HepG2 (cell line): ENCODE measurements around the gene TPRN. TPM values are rescaled to one million over a fixed set of nuclear protein-coding genes. Genes with fewer than 3 reads are reported as not detected.

Source experiments
- ATAC-seq: fragments of 200-7000 bp; cut with Tn5 transposase; 3 replicates; pipeline ENCODE4 v1.9.1; 2020; ENCODE audit warnings: mild to moderate bottlenecking, moderate library complexity
- BruUV-seq: library from RNA; stranded (reverse); fragments of 400-500 nt; replicated peaks from 2 replicates; lab custom pipeline; 2021; lab: Mats Ljungman, UMichigan
- CTCF ChIA-PET: fragments of 300-600 bp; formaldehyde crosslinking; extraction: SDS; loops from one replicate; lab custom pipeline; 2021; ENCODE audit warnings: low total read pairs, inconsistent platforms, low intra/inter-chr PET ratio; lab: Yijun Ruan, JAX
- POLR2A ChIA-PET: fragments of 350-600 bp; sonication (Branson Sonifier 250); formaldehyde crosslinking; loops from one replicate; lab custom pipeline; 2020; ENCODE audit warnings: antibody characterized with exemption, inconsistent platforms; lab: Yijun Ruan, JAX
- DNase-seq: peaks from one replicate; pipeline ENCODE4 v3.0.0-alpha.2; 2015; ENCODE audit warnings: low spot score
- FAIRE-seq: peaks from 3 replicates; lab custom pipeline; 2011; peaks lifted over from hg19 to GRCh38; lab: Jason Lieb, UNC
- H2AFZ ChIP-seq: one replicate; pipeline ENCODE4 v1.6.1; 2011; ENCODE audit warnings: low read length, inconsistent platforms
- H3K27ac ChIP-seq: fragments of 300-600 bp; 3 replicates; pipeline ENCODE4 v1.8.0; 2011; ENCODE audit warnings: mixed run types, mild to moderate bottlenecking, mixed read lengths, low read length, inconsistent platforms; ENCODE audit not compliant: insufficient read depth; ENCODE audit errors: extremely low read length
- H3K27me3 ChIP-seq, 2 experiments: fragments of 200-600 bp in 1 of 2; 2 replicates in 1 of 2; 3 replicates in 1 of 2; pipeline versions ENCODE4 v1.6.0 to v1.8.0; 2011; ENCODE audit warnings: low read length in 2 of 2, mild to moderate bottlenecking in 2 of 2, moderate library complexity in 2 of 2, inconsistent platforms in 1 of 2; ENCODE audit not compliant: insufficient read depth in 2 of 2, control insufficient read depth in 1 of 2
- H3K36me3 ChIP-seq, 2 experiments: fragments of 200-600 bp in 1 of 2; replicated peaks in 1 of 2; 2 replicates in 1 of 2; 3 replicates in 1 of 2; pipeline versions ENCODE4 v1.5.1 to v1.8.0; 2011; ENCODE audit warnings: low read length in 2 of 2, inconsistent platforms in 1 of 2; ENCODE audit not compliant: insufficient read depth in 2 of 2, control insufficient read depth in 1 of 2
- H3K4me1 ChIP-seq: 2 replicates; pipeline ENCODE4 v1.5.1; 2012; ENCODE audit warnings: low read length, inconsistent platforms; ENCODE audit not compliant: insufficient read depth
- H3K4me2 ChIP-seq: 2 replicates; pipeline ENCODE4 v1.6.0; 2011; ENCODE audit warnings: low read depth, low read length, inconsistent platforms
- H3K4me3 ChIP-seq, 3 experiments: fragments of 200-600 bp in 1 of 3; sonication (generic), shearing (Covaris generic) in 1 of 3; replicated peaks in 1 of 3; 2 replicates each; pipeline ENCODE4 v1.5.1; 2011 to 2016; ENCODE audit warnings: low read length in 3 of 3, inconsistent platforms in 2 of 3, low read depth in 2 of 3, mild to moderate bottlenecking in 2 of 3, control low read depth in 1 of 3, mixed read lengths in 1 of 3; ENCODE audit not compliant: insufficient read depth in 1 of 3
- H3K79me2 ChIP-seq: one replicate; pipeline ENCODE4 v1.6.1; 2011; ENCODE audit warnings: low read length, inconsistent platforms; ENCODE audit not compliant: insufficient read depth
- H3K9ac ChIP-seq: 2 replicates; pipeline ENCODE4 v1.6.0; 2011; ENCODE audit warnings: mild to moderate bottlenecking, low read depth, low read length, inconsistent platforms; ENCODE audit not compliant: insufficient read depth
- H3K9me3 ChIP-seq: 2 replicates; pipeline ENCODE4 v1.5.1; 2012; ENCODE audit warnings: mild to moderate bottlenecking, low read length
- H4K20me1 ChIP-seq: 2 replicates; pipeline ENCODE4 v1.6.0; 2011; ENCODE audit warnings: inconsistent platforms, mild to moderate bottlenecking, low read length, moderate library complexity; ENCODE audit not compliant: insufficient read depth
- BRD4 ChIP-seq: sonication (generic); formaldehyde crosslinking; IDR thresholded peaks from 2 replicates; pipeline ENCODE4 v1.4.0; 2020; ENCODE audit warnings: missing genetic modification reagents
- ETV5 ChIP-seq: IDR thresholded peaks from 2 replicates; pipeline ENCODE4 v1.6.1; 2018; ENCODE audit warnings: missing biosample characterization, missing genetic modification reagents, inconsistent platforms, borderline replicate concordance
- FOXP1 ChIP-seq, 2 experiments: fragments of 450-650 bp in 1 of 2; IDR thresholded peaks; 2 replicates each; pipeline ENCODE4 v1.6.1; 2017 to 2018; ENCODE audit warnings: antibody characterized with exemption in 1 of 2
- POLR2AphosphoS5 ChIP-seq: IDR thresholded peaks from 2 replicates; pipeline ENCODE4 v1.6.1; 2012; ENCODE audit warnings: low read depth, low read length
- POLR2G ChIP-seq: fragments of 200-400 bp; formaldehyde crosslinking; IDR thresholded peaks from 2 replicates; pipeline ENCODE4 v1.6.1; 2018; ENCODE audit warnings: mild to moderate bottlenecking, low read depth, low read length, moderate library complexity
- TMF1 ChIP-seq: sonication (generic); formaldehyde crosslinking; IDR thresholded peaks from 2 replicates; pipeline ENCODE4 v1.8.1; 2022; ENCODE audit warnings: low read depth, missing genetic modification reagents
- ZFAT ChIP-seq: sonication (generic); formaldehyde crosslinking; conservative IDR thresholded peaks from 2 replicates; pipeline ENCODE4 v1.8.1; 2023; ENCODE audit warnings: missing genetic modification reagents, inconsistent platforms
- WGBS: methylation state at CpG from one replicate; pipeline ENCODE4 v1.1.6; 2017; ENCODE audit warnings: low lambda C conversion rate; 5-methylcytosine and 5-hydroxymethylcytosine counted together
- in situ Hi-C: cut with HindIII; loops from 2 replicates; pipeline ENCODE4 v1.10.0; 2017; ENCODE audit warnings: low pct_unique_long_range_greater_than_20kb; ENCODE audit not compliant: extremely low pct_ligation_motif_present
- intact Hi-C: fragments of 100-400 bp; cut with micrococcal nuclease; formaldehyde crosslinking; loops from one replicate; pipeline ENCODE4 v1.10.0; 2022; ENCODE audit not compliant: unreplicated experiment
- polyA plus RNA-seq, 8 experiments: library from polyadenylated mRNA; depleted of rRNA in 3 of 8; stranded (reverse) in 7 of 8; unstranded in 1 of 8; fragments of >200 nt; fragmentation: Illumina TruSeq in 4 of 8; extraction: Trizol in 4 of 8; gene quantifications; 2 replicates each; pipeline versions ENCODE4 v1.2.1 to v1.2.3, GENCODE V29; 2011 to 2016; ENCODE audit warnings: low read depth in 4 of 8, missing spikeins in 1 of 8, mixed read lengths in 1 of 8; ENCODE audit not compliant: insufficient read depth in 1 of 8
- total RNA-seq, 5 experiments: library from RNA; depleted of rRNA; stranded (reverse); fragments of >200 nt; fragmentation: Illumina TruSeq; extraction: Trizol; gene quantifications; 2 replicates each; pipeline ENCODE4 v1.2.3, GENCODE V29; 2016; ENCODE audit warnings: low read depth in 1 of 5
- TF ChIP-seq, protein P1 (sequence below): sonication (generic); formaldehyde crosslinking; IDR thresholded peaks from 2 replicates; pipeline ENCODE4 v1.4.0; 2020; ENCODE audit warnings: missing genetic modification reagents
- TF ChIP-seq, protein P2 (sequence below): sonication (generic); formaldehyde crosslinking; IDR thresholded peaks from 2 replicates; pipeline ENCODE4 v1.5.0; 2020; ENCODE audit warnings: mild to moderate bottlenecking, missing genetic modification reagents, moderate library complexity
- TF ChIP-seq, protein P3 (sequence below): sonication (generic); formaldehyde crosslinking; IDR thresholded peaks from 2 replicates; pipeline ENCODE4 v1.5.1; 2020; ENCODE audit warnings: mild to moderate bottlenecking, missing genetic modification reagents, moderate library complexity
- TF ChIP-seq, protein P4 (sequence below): sonication (generic); formaldehyde crosslinking; IDR thresholded peaks from 2 replicates; pipeline ENCODE4 v1.8.0; 2022; ENCODE audit warnings: low read depth, missing genetic modification reagents

TPRN gene
- total and polyA plus RNA-seq, 2 of the 13 experiments (the other 11 are each of a cell fraction or from before 2014, with no cell fraction given): 10.1 to 19.2 TPM

DNA sequence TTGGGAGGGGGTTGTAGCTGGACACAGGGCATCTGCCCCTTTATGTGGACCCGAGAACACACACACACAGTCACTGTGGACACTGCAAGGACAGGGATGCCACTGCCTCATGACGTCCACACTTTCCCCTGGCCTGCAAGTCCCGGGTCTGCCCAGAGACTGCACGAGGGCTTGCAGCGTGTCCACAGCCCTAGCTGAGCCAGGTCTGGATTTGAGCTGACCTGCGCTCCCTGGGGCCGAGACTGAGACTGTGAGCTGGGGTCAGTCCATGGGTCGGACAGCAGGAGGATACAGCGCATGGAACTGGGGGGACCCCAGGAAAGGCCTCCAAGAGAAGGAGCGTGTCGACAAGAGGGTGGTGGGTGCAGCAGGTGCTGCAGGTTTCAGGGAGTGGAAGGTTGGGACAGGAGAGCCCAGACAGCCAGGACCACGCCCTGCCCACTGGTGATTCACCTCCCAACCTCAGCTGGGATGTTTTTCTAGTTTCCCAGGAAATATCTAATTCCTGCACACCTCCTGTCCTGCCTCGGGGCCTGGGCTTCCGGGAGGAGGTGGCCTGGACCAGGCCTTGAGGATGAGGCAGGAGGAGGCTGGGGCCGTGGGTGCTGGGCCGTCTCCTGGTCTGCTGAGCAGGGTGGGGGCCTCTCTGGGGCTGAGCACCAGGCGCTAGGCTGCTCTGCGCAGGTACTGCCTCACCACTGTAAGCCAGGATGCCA lies 26.0 kb upstream of the TPRN start:
- FAIRE-seq: no peak
- no TSS peak for BruUV-seq
- H4K20me1 ChIP-seq: no peaks in the 10 kb centered on the region
- POLR2A ChIA-PET: interaction anchor here (0.8 to 13.4 kb wide), 11 partner anchors 8 to 108 kb away, joined by 3 to 225 read pairs (median 3); partner anchors contain the start of genes ANAPC2, NDOR1, SSNA1 and TMEM203
- DNase-seq: no peak
- H3K27ac ChIP-seq: no peak overlapping the region
- intact Hi-C loops: loop anchor here (2.0 kb wide), 2 partner anchors 38 to 106 kb away; partner anchors contain the start of genes ANAPC2 and SSNA1
- 18% methylated on average over 9 of the region's 18 CpGs for WGBS
- peak overlapping the region in 1 of 3 experiments; percentile 53; a peak in 2 of 6 replicates for H3K4me3 ChIP-seq
- H3K9ac ChIP-seq: peak overlapping the region; percentile 31; the same call in 1 of the 2 replicates
- no peak overlapping the region for H2AFZ ChIP-seq
- peak; percentile 0; the same call in 1 of the 3 replicates for ATAC-seq
- no peaks in the 10 kb centered on the region for H3K36me3 ChIP-seq
- H3K27me3 ChIP-seq: no peaks in the 10 kb centered on the region; a peak in 1 of 5 replicates
- H3K4me1 ChIP-seq: peaks cover 81% of the 10 kb centered on the region
- H3K9me3 ChIP-seq: no peaks in the 10 kb centered on the region
- in situ Hi-C loops: loop anchor here (5.0 kb wide), 2 partner anchors 39 to 114 kb away; partner anchors contain the start of genes ANAPC2, DPP7 and SSNA1
- CTCF ChIA-PET: interaction anchor here (1.5 kb wide), 2 partner anchors 37 to 50 kb away, joined by 8 to 16 read pairs; partner anchors contain the start of genes ANAPC2 and SSNA1
- no peaks in the 10 kb centered on the region for H3K79me2 ChIP-seq
- peak overlapping the region; percentile 66 for H3K4me2 ChIP-seq
- TF ChIP-seq, protein P1, sequence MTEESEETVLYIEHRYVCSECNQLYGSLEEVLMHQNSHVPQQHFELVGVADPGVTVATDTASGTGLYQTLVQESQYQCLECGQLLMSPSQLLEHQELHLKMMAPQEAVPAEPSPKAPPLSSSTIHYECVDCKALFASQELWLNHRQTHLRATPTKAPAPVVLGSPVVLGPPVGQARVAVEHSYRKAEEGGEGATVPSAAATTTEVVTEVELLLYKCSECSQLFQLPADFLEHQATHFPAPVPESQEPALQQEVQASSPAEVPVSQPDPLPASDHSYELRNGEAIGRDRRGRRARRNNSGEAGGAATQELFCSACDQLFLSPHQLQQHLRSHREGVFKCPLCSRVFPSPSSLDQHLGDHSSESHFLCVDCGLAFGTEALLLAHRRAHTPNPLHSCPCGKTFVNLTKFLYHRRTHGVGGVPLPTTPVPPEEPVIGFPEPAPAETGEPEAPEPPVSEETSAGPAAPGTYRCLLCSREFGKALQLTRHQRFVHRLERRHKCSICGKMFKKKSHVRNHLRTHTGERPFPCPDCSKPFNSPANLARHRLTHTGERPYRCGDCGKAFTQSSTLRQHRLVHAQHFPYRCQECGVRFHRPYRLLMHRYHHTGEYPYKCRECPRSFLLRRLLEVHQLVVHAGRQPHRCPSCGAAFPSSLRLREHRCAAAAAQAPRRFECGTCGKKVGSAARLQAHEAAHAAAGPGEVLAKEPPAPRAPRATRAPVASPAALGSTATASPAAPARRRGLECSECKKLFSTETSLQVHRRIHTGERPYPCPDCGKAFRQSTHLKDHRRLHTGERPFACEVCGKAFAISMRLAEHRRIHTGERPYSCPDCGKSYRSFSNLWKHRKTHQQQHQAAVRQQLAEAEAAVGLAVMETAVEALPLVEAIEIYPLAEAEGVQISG (CRISPR knock-in tag): 0 out of 2 replicates have a peak, but pooled peaks have one; percentile 4
- TF ChIP-seq ZFAT (CRISPR knock-in tag) (no peak), TMF1 (CRISPR knock-in tag) (0 out of 2 replicates have a peak, but pooled peaks have one; percentile 12), POLR2G (0 out of 2 replicates have a peak, but pooled peaks have one; percentile 26), FOXP1 (IDR thresholded peaks at IDR 0.05) (no peak), FOXP1 (CRISPR knock-in tag; IDR thresholded peaks at IDR 0.05) (no peak), POLR2AphosphoS5 (0 out of 2 replicates have a peak, but pooled peaks have one; percentile 16), BRD4 (0 out of 2 replicates have a peak, but pooled peaks have one; percentile 43), ETV5 (CRISPR knock-in tag) (0 out of 2 replicates have a peak, but pooled peaks have one; percentile 5)
- TF ChIP-seq, protein P2, sequence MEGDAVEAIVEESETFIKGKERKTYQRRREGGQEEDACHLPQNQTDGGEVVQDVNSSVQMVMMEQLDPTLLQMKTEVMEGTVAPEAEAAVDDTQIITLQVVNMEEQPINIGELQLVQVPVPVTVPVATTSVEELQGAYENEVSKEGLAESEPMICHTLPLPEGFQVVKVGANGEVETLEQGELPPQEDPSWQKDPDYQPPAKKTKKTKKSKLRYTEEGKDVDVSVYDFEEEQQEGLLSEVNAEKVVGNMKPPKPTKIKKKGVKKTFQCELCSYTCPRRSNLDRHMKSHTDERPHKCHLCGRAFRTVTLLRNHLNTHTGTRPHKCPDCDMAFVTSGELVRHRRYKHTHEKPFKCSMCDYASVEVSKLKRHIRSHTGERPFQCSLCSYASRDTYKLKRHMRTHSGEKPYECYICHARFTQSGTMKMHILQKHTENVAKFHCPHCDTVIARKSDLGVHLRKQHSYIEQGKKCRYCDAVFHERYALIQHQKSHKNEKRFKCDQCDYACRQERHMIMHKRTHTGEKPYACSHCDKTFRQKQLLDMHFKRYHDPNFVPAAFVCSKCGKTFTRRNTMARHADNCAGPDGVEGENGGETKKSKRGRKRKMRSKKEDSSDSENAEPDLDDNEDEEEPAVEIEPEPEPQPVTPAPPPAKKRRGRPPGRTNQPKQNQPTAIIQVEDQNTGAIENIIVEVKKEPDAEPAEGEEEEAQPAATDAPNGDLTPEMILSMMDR (CRISPR knock-in tag): 0 out of 2 replicates have a peak, but pooled peaks have one; percentile 13
- TF ChIP-seq, protein P3, sequence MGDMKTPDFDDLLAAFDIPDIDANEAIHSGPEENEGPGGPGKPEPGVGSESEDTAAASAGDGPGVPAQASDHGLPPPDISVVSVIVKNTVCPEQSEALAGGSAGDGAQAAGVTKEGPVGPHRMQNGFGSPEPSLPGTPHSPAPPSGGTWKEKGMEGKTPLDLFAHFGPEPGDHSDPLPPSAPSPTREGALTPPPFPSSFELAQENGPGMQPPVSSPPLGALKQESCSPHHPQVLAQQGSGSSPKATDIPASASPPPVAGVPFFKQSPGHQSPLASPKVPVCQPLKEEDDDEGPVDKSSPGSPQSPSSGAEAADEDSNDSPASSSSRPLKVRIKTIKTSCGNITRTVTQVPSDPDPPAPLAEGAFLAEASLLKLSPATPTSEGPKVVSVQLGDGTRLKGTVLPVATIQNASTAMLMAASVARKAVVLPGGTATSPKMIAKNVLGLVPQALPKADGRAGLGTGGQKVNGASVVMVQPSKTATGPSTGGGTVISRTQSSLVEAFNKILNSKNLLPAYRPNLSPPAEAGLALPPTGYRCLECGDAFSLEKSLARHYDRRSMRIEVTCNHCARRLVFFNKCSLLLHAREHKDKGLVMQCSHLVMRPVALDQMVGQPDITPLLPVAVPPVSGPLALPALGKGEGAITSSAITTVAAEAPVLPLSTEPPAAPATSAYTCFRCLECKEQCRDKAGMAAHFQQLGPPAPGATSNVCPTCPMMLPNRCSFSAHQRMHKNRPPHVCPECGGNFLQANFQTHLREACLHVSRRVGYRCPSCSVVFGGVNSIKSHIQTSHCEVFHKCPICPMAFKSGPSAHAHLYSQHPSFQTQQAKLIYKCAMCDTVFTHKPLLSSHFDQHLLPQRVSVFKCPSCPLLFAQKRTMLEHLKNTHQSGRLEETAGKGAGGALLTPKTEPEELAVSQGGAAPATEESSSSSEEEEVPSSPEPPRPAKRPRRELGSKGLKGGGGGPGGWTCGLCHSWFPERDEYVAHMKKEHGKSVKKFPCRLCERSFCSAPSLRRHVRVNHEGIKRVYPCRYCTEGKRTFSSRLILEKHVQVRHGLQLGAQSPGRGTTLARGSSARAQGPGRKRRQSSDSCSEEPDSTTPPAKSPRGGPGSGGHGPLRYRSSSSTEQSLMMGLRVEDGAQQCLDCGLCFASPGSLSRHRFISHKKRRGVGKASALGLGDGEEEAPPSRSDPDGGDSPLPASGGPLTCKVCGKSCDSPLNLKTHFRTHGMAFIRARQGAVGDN (CRISPR knock-in tag): peak; percentile 55; the same call in 1 of the 2 replicates
- TF ChIP-seq, protein P4, sequence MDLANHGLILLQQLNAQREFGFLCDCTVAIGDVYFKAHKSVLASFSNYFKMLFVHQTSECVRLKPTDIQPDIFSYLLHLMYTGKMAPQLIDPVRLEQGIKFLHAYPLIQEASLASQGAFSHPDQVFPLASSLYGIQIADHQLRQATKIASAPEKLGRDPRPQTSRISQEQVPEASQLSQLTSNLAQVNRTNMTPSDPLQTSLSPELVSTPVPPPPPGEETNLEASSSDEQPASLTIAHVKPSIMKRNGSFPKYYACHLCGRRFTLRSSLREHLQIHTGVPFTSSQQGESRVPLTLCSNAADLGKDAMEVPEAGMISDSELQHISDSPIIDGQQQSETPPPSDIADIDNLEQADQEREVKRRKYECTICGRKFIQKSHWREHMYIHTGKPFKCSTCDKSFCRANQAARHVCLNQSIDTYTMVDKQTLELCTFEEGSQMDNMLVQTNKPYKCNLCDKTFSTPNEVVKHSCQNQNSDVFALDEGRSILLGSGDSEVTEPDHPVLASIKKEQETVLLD (CRISPR knock-in tag): no peak; the same call in 1 of the 2 replicates
